Heart left ventricle (tissue), 13 donors: Measurements from ENCODE around the gene NRM.

Experiments used
- POLR2A ChIP-seq, 2 donors: fragments of 450-650 bp; IDR thresholded peaks; one replicate each; pipeline ENCODE4 v1.6.1; 2017; ENCODE audit warnings: antibody characterized with exemption in 2 of 2, mild to moderate bottlenecking in 2 of 2, moderate library complexity in 2 of 2
- TF ChIP-seq, protein P1 (sequence below), 12 donors: fragments of 200-600 bp; sonication (generic) in 4 of 12; IDR thresholded peaks; one replicate each; pipeline versions ENCODE4 v1.5.0 to v1.8.0; 2018 to 2022; ENCODE audit warnings: antibody characterized with exemption in 12 of 12, mild to moderate bottlenecking in 5 of 12
- donor health status: ischemic (EF 13 %, LVEDD 7.1; RV severe dilation, severe dysfunction).
- donor health status: DM: no; HTN: yes; CAD: no.
- donor health status: DM: no; HTN: no; CAD: no.
- donor health status: ischemic (EF 25% LVEDD 6.9; RV normal size, moderate dysfunction).
- donor health status: ischemic (EF 25% LVEDD 5.7; RV mildly dilated, moderate dysfunction).
- donor health status: ischemic (EF 35%, LVEDD 5.7; RV mildly dilated, moderate dysfunction).
- donor health status: nonischemic (EF 11% LVEDD 7.7; RV severe dilation, severe dysfunction).
- donor health status: DM: yes; HTN: yes; CAD: no.
- donor health status: PGD.
- donor health status: ischemic (EF 29% LVEDD 5.4; RV normal size, mild dysfunction).
- donor health status: nonischemic (EF 23%, LVEDD 6.1; RV moderate dilation, normal function).

DNA sequence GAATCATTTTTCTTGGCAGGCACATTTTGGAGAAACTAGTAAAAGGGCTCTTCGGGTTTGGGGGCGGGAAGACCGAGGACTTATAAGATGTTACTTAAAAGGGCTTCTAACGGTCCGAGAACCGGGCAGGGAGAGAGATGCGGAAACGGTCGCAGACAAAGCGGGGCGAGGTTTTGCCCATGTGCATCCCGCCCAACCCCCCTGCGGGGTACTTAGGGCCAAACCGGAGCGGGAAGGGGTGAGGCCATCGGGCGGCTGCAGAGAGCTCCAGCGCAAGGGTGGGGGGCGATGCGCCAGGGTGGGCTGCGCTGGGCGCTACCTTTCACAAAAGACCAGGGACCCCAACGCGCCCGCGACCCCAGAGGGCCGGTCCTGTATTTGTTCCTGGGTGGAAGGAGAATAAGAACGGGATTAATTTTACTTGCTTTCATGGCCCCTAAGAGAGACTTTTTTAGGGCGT, 30.0 kb upstream of the NRM start:
- TF ChIP-seq, protein P1, sequence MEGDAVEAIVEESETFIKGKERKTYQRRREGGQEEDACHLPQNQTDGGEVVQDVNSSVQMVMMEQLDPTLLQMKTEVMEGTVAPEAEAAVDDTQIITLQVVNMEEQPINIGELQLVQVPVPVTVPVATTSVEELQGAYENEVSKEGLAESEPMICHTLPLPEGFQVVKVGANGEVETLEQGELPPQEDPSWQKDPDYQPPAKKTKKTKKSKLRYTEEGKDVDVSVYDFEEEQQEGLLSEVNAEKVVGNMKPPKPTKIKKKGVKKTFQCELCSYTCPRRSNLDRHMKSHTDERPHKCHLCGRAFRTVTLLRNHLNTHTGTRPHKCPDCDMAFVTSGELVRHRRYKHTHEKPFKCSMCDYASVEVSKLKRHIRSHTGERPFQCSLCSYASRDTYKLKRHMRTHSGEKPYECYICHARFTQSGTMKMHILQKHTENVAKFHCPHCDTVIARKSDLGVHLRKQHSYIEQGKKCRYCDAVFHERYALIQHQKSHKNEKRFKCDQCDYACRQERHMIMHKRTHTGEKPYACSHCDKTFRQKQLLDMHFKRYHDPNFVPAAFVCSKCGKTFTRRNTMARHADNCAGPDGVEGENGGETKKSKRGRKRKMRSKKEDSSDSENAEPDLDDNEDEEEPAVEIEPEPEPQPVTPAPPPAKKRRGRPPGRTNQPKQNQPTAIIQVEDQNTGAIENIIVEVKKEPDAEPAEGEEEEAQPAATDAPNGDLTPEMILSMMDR (IDR thresholded peaks at IDR 0.05) = no peak
- TF ChIP-seq POLR2A (IDR thresholded peaks at IDR 0.05) = no peak
